AG10803 (cell line): ENCODE results near the gene AURKB.
A peak's percentile ranks its signal among the peaks of the same experiment; 100 is the strongest.

Experiments used
- DNase-seq: peaks from one replicate; pipeline ENCODE4 v3.0.0; 2010; ENCODE audit warnings: low read depth
- H3K4me3 ChIP-seq: 2 replicates; pipeline ENCODE4 v1.5.1; 2011; ENCODE audit warnings: mild to moderate bottlenecking, low read length, control low read depth
- CTCF ChIP-seq: conservative IDR thresholded peaks from 2 replicates; pipeline ENCODE4 v1.5.1; 2011; ENCODE audit warnings: mild to moderate bottlenecking, low read length, control low read depth, inconsistent platforms

The AURKB gene

GRCh38 chr17:8162997-8163977, 47.1 kb downstream of the AURKB start:
- DNase-seq, result no peak
- TF ChIP-seq CTCF, result no peak
- H3K4me3 ChIP-seq, result peak overlapping the region; percentile 66

DNA sequence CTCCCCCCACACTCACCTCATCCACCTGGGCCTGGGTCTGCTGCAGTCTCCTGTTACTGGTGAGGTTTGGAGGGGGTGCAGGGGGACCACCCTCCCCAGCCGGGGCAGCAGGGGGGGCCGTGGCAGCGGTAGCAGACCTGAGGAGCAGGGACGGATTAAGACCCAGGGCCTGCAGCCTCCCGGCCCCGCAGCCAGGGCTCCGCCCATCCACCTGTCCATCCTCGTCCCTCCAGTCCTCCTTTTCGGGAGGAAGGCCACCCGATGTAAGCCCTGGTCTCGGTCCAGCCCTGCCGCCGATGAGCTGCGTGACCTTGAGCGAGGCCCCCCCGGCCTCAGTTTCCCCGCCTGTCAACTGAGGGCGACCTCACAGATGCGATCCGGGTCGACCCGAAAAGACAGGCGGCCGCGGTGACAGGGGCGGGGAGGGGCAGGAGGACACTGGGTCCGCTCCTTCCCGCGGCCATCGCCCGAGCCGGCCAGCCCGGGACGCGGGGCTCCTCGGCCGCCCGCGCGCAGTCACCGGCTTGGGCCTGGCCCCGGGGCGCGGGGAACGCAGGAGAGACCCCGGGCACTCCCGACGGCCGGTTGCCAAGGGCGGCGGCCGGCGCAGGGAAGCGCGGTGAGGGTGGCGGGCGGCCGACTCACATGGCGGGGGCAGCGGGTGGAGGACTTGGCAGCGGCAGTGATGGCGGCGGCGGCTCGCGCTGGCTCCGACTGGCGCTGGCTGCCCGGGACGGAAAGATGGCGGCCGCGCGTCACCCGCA, 48.0 kb downstream of the AURKB start, which contains the start of gene VAMP2:
Gene VAMP2, minus strand, starts transcription at position 716 of the 764 bp plus-strand sequence. Its CDS starts 69 bp downstream, at position 647.
- H3K4me3 ChIP-seq, result peak within 1 kb of the TSS; percentile 94
- DNase-seq, result peak; percentile 71
- TF ChIP-seq CTCF, result no peak

- TF ChIP-seq CTCF, result no peak
- no peak for DNase-seq
Observed at GRCh38 chr17:8161289-8162232, 48.8 kb downstream of the AURKB start.

DNA sequence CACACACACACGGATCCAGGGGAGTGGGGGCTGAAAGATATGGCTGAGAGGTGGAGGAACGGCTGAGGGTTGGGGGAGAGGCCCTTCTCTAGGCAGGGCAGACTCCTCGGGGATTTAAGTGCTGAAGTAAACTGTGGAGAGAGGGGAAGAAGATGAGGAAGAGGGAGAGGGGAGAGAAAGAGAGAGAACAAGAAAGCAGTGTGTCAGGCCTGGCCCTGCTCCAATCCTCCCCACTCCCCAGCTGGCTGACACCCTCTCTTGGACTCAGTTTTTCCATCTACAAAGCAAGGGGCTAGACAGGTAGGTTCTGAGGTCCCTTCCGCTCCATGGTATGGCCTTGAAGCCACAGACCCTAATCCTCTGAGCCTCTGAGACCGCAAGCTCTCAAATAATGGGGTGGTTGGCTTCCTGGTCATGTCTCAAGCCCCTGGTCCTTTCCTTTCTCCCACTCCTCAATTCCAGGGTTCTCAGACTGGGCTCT, 49.6 kb downstream of the AURKB start:
- no peak for DNase-seq
- TF ChIP-seq CTCF, result no peak
- H3K4me3 ChIP-seq, result peak overlapping the region; percentile 7; the same call in 1 of the 2 replicates

More at GRCh38 chr17:8161289-8162232, 48.8 kb downstream of the AURKB start:
- peak overlapping the region; percentile 94 for H3K4me3 ChIP-seq

- no peak overlapping the region for H3K4me3 ChIP-seq
- TF ChIP-seq CTCF, result no peak
- no peak for DNase-seq
Observed at GRCh38 chr17:8160224-8160577, 50.2 kb downstream of the AURKB start.

DNA sequence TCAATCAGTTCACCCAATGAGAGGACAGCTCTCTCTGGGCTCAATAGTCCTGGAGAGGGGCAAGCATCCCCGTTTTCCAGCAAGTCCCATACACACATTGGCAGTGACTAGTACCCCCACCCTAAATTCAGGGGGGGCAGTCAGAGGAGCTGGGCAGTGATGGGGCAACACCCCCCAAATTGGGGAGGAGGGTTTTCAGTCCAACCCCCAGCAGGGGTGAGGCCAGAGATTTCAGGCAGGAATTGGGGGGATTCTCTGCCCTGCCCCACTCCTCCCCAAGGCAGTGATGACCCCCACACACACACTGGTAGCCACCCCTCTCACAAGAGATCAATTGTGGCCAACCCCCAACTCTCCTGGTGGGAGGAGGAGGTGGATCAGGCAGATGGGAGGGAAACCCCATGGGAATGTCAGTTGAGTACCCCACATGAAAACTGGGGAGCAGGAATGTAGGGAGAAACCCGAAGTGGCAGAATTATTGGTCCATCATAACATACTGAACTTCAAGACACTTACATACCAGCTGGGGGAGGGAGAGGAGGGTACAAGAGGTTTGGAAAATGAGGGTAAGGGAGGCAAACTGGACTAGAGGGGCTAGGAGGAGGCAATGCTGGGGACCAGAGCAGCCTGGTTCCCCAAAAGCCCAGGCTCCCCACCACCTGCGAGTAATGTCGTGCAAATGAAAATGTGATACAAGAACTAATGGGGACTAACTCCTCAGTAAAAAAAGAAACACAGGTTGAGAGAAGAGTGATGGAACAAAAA, 50.7 kb downstream of the AURKB start:
- H3K4me3 ChIP-seq, result no peak overlapping the region
- DNase-seq, result no peak
- TF ChIP-seq CTCF, result no peak
